GM12874 (cell line): ENCODE data around the gene RMC1.

Experiments
- CTCF ChIP-seq: IDR thresholded peaks from 2 replicates; pipeline ENCODE4 v1.5.1; 2011; ENCODE audit warnings: low read depth, mild to moderate bottlenecking, control low read depth, low read length, moderate library complexity; ENCODE audit not compliant: insufficient read depth

Gene RMC1

GRCh38 chr18:23538870-23539269 lies 35.6 kb downstream of the RMC1 start:
- no peak for TF ChIP-seq CTCF

- no peak for TF ChIP-seq CTCF
These were observed 36.0 kb downstream of the RMC1 start for GRCh38 chr18:23539296-23539695.

- TF ChIP-seq CTCF, result no peak
These were observed 36.7 kb downstream of the RMC1 start for GRCh38 chr18:23539911-23540525.

- TF ChIP-seq CTCF, result no peak
These were observed 37.6 kb downstream of the RMC1 start for GRCh38 chr18:23540867-23541266.

- TF ChIP-seq CTCF, result no peak
These were observed 38.2 kb downstream of the RMC1 start for GRCh38 chr18:23541349-23542093.

GRCh38 chr18:23542461-23542860 lies 39.1 kb downstream of the RMC1 start:
- no peak for TF ChIP-seq CTCF

GRCh38 chr18:23545247-23545789 lies 42.0 kb downstream of the RMC1 start:
- no peak for TF ChIP-seq CTCF
